GM19455 (cell line): Measurements from ENCODE around the gene HYAL3.
A peak's percentile ranks its signal among the peaks of the same experiment; 100 is the strongest.

Source experiments
- ATAC-seq: cut with Tn5 transposase; IDR thresholded peaks from one replicate; pipeline ENCODE4 v1.9.1; 2021; ENCODE audit not compliant: unreplicated experiment

Gene HYAL3

GRCh38 chr3:50330330-50330729, 31.1 kb upstream of the HYAL3 start:
- ATAC-seq, result no peak

DNA sequence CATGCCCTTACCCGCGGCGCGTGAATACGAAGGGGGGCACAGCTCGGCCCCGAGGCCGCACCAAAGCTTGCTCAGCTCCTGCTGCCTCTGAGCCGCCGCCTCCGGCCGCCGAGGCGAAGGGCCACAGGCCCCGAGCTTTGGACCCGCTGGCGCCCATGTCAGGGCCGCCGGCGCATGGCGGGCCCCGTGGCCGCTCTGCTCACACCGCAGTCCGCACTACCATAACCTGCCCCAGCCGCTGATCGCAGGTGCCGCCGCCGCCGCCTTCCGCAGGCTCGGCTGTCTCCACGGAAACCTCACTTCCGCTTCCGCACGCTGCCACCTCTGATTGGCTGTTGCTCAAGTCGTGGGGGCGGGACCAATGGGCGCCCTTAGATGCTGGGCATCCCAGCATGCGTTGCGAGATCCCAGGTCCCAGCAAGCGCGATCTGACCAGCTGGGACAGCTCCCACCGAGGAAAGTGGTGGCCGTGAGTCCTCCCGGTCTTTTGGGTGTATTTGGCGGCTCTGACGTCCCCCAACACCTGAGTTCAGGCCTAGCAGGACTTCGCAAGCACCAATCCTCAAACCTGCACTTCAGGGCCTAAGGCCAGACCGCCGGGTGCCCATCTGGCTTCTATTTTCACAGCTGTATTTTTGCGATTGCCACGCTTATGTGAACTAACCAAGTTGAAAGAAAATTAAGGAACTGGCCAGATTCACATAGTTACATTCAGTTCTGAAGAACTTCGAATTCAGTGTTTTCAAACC, 28.9 kb upstream of the HYAL3 start, which contains the start of gene TUSC2:
TSS of gene TUSC2 (minus strand) at position 281 of the 749 bp plus-strand sequence. CDS start at position 157, 124 bp downstream.
- peak; percentile 81 for ATAC-seq

- ATAC-seq, result no peak
Observed at GRCh38 chr3:50327129-50327528, 27.9 kb upstream of the HYAL3 start.

DNA sequence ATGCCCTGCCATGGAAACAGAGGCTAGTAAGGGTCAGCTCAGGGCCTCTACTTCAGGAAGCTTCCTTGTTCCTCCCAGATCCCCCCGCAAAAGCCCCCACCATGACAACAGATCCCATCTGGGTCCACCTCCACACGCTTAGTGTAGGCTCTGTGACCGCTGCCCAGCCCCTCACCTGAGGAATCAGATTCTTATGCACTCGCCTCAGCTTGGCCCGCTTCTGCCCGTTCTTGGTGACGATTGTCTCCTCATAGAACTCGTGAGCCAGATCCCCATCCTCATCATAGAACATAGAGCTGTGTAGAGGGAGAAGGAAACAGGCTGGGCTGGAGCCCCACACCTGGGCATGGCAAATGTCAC, 27.0 kb upstream of the HYAL3 start:
- no peak for ATAC-seq

DNA sequence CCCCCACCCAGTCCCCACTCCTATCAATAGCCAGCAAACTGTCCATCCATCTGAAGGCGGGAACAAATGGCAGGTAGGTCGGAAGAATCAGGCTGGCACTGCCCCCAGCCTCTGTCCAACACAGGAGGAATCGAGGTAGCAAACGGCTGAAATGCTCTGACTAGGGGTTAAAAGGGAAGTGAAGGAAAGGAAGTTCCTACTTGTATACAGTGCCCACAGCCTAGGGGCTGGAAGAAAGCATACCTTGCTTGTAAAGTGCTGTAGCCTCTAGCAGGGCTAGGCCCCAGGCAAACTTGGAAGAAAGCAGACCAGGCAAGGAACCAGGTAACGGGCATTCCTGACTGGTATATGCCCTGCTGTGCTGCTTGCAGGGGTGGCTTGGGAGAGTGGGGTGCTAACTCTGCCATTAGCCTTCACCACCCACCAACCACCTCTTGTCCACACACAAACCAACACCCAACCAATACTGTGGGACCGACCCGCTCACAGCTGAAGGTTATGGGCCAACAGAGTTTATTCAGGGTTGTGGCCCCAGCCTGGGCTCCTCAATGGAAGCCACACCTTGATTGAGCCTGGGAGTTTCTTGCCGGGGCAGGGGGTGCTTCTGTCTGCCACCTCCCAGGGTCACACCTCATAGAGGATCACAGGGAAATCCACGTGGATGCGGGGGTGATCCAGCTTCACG, 26.4 kb upstream of the HYAL3 start:
- ATAC-seq, result no peak

DNA sequence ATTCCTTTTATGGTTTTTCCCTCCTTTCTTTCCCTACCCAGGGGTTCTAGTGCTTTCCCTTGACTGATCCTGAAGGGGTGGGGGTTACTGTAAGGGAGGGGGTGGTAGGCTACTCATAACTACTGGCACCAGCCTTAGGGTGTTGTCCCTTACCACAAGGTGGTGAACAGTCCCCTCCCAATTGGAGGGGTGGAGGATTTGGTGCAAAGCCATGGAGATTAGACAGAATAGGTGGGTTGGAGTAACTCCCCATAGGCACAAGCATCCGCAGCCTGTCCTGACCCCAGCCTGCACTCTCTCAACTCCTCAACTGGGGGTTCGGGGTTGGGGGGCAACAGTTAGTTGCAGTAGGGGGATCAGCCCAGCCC, 25.9 kb upstream of the HYAL3 start:
- ATAC-seq, result no peak

DNA sequence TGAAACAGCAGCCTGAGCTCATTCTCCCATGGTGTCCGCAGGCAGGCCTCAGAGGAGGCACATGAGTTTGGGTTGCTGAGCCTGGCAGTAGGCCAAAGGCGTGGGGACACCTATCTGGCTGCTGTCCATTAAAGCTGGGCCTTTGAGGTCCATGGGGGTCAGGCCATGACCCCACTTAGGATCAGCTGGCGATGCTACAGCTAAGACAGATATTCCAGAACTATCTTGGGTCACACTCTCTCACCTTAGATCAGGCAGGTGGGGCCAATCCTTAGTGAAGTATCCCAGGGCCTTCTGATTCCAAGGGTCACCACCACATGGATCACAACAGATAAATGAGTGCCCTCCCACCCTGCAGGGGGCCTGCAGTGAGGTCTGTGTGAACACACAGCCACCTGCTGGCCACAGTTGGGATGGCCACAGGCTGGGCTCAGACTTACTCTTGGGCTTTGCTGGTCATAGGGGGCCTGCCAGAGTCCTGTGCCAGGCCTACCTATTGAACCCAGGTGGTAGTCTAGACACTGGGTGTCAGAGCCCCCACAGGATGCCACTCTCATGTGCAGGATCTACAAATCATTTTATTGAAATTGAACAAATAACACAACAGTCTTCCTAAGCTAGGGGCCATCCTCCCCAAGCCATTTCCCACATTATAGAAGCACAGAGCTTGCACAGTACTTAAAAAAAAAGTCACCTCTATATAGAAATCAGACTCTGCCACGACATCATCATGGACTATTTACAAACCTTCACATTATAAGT, 25.3 kb upstream of the HYAL3 start:
- no peak for ATAC-seq

GRCh38 chr3:50323614-50324199, 24.5 kb upstream of the HYAL3 start:
- no peak for ATAC-seq

DNA sequence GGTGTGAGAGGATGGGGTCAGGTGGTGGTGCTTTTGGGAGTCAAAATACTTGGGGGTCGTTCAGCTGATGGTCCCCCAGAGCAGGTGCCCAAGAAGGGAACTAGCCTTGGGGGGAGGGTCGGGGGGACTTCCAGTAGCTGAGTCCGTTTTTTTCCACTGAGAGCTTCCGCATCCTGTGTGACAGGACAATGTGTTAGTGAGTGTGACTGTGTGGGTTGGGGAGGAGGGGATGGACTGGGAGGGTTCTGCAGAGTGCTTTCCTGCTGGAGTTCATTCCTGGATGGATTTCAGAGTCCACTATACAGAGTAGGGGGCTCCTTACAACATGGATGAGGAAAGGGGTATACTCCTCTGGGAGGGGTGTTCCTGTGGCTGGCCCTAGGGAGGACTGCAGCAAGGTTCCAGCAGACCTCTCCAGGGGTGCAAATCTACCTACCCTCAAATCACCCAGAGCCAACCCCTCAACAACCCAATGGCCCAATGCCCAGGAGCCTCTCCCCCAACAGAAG, 23.9 kb upstream of the HYAL3 start:
- ATAC-seq, result no peak

- no peak for ATAC-seq
Observed at GRCh38 chr3:50322386-50323091, 23.3 kb upstream of the HYAL3 start, which contains the start of gene HYAL2. TSS of gene HYAL2 (minus strand) at chr3:50322745. CDS start at chr3:50320489, 2,256 bp downstream.

DNA sequence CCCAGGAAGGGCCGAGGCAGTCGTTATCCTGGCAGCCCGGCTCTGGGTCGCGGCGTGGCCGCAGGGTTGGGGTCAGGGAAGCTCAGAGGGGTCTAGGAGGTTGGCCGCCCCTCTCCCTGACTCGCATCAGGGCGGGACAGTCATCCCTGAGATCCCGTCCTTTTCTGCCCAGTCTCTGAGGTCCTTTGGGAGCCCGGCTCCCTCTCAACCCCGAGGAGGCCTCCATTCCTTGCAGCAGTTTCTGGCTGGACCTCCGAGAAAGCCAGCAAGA, 22.8 kb upstream of the HYAL3 start:
- ATAC-seq, result no peak

GRCh38 chr3:50321336-50322114, 22.3 kb upstream of the HYAL3 start:
- peak; percentile 77 for ATAC-seq

DNA sequence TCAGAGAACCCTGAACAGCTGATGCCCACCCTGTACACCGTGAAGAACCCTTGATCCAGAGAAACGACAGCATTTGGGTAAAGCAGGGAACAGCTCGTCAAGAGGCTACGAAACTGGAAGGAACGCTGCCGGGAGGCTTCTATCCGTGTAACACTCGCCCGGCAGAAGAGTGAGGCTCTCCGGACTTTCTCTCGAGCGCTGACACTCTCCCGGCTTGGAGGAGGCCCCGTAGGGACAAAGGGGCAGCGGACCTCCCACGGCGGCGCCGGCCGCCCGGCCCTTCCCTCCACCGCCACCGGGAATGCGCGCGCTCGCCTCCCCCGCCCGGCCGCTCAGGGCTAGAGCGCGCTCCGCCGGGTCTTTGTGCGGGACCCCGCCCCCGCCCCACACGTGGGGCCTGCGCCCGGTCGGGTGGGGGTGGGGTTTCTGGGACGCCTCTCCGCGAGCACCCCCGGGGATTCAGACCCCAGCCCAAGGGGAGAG, 21.7 kb upstream of the HYAL3 start:
- ATAC-seq, result peak; percentile 53

- no peak for ATAC-seq
Observed at GRCh38 chr3:50319894-50320625, 20.9 kb upstream of the HYAL3 start.

GRCh38 chr3:50319181-50319893, 20.1 kb upstream of the HYAL3 start:
- no peak for ATAC-seq

- no peak for ATAC-seq
Observed at GRCh38 chr3:50318615-50319014, 19.4 kb upstream of the HYAL3 start.

DNA sequence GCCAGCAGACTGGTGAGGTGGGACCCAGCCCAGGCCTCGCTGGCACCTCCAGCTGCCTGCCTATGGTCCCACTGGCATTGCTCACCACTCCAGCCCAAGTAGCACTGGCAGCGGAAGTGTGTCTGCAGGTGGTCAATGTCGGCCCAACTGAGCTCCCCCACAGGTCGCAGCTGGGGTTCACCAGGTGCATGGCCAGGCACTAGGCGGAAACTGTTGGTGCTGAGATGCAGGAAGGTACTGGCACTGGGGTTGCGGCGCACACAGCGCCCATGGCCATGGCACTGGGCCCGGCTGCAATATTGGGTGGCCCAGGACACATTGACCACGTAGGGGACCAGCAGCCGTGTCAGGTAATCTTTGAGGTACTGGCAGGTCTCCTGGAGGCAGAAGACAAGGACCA, 19.0 kb upstream of the HYAL3 start:
- ATAC-seq, result no peak

DNA sequence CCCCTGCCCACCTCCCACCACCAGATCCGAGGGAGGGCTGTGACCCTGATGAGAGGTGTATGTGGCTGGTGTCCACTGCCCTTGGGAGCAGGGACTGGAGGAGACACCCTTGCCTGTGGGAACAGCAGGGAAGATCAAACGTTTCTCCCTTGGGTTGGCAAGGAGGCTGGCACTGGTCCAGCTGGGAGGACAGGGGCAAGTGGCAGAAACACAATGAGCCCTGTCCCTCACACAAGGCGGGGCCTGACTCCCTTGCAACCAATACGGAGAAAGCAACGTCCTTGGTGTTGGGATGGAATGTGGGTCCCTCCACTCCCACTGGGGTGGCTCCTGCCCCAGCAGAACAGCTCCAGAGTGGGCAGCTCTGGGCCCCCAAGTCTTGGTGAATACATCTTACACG, 18.1 kb upstream of the HYAL3 start:
- no peak for ATAC-seq
